ENCODE results near the gene HEXIM2. TPM values are rescaled to one million over a fixed set of nuclear protein-coding genes. Genes with fewer than 3 reads are reported as not detected.

HEXIM2 gene
- total and polyA plus RNA-seq, 2 of the 13 experiments (the other 11 are each of a cell fraction or from before 2014, with no cell fraction given): 27.1 to 32.4 TPM

- H3K9ac ChIP-seq (ENCODE audit: insufficient read depth, low read depth, low read length): peak overlapping the region; percentile 44
- H3K79me2 ChIP-seq (ENCODE audit: insufficient read depth, low read length): peaks cover 4% of the 10 kb centered on the region
- POLR2A ChIA-PET: interaction anchor here (0.8 to 4.7 kb wide), 12 partner anchors 15 to 72 kb away, joined by 3 to 71 read pairs (median 8); partner anchors contain the start of genes HEXIM1, HEXIM2 and NMT1
- 0 out of 2 replicates have a peak, but pooled peaks have one; percentile 60 for TF ChIP-seq DMAP1 (CRISPR knock-in tag; IDR thresholded peaks at IDR 0.05)
- no peak for TF ChIP-seq NCOR1 (IDR thresholded peaks at IDR 0.05; ENCODE audit: borderline replicate concordance, low read length)
- peak; percentile 97 for TF ChIP-seq ZBTB33 (CRISPR knock-in tag; IDR thresholded peaks at IDR 0.05)
- no peak for TF ChIP-seq ZFP36 (IDR thresholded peaks at IDR 0.05; ENCODE audit: borderline replicate concordance, low read depth, low read length, partially characterized antibody)
- TF ChIP-seq ATF1 (CRISPR knock-in tag; IDR thresholded peaks at IDR 0.05): no peak
- 0 out of 4 replicates have a peak, but pooled peaks of 1 of the 2 experiments have one; percentile 28 for TF ChIP-seq NR2F1 (CRISPR knock-in tag; IDR thresholded peaks at IDR 0.05)
- TF ChIP-seq, protein P1, sequence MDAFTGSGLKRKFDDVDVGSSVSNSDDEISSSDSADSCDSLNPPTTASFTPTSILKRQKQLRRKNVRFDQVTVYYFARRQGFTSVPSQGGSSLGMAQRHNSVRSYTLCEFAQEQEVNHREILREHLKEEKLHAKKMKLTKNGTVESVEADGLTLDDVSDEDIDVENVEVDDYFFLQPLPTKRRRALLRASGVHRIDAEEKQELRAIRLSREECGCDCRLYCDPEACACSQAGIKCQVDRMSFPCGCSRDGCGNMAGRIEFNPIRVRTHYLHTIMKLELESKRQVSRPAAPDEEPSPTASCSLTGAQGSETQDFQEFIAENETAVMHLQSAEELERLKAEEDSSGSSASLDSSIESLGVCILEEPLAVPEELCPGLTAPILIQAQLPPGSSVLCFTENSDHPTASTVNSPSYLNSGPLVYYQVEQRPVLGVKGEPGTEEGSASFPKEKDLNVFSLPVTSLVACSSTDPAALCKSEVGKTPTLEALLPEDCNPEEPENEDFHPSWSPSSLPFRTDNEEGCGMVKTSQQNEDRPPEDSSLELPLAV (CRISPR knock-in tag; conservative IDR thresholded peaks at IDR 0.05; ENCODE audit: low read depth): no peak
- TF ChIP-seq ZNF644 (CRISPR knock-in tag; IDR thresholded peaks at IDR 0.05; ENCODE audit: low read depth): peak; percentile 78; the same call in 1 of the 2 replicates
- TF ChIP-seq ZBTB20 (CRISPR knock-in tag; IDR thresholded peaks at IDR 0.05; ENCODE audit: borderline replicate concordance, low read depth): peak; percentile 52; the same call in 1 of the 2 replicates
- TF ChIP-seq GATAD1 (CRISPR knock-in tag; IDR thresholded peaks at IDR 0.05): peak; percentile 26; the same call in 1 of the 2 replicates
- no peak for TF ChIP-seq ZNF574 (CRISPR knock-in tag; IDR thresholded peaks at IDR 0.05)
- TF ChIP-seq ZNF605 (CRISPR knock-in tag; IDR thresholded peaks at IDR 0.05): peak; percentile 66
- no peak for TF ChIP-seq SKI (IDR thresholded peaks at IDR 0.05; ENCODE audit: partially characterized antibody)
- 0 out of 2 replicates have a peak, but pooled peaks have one; percentile 19 for TF ChIP-seq ZNF710 (CRISPR knock-in tag; IDR thresholded peaks at IDR 0.05; ENCODE audit: borderline replicate concordance)
- peak; percentile 66; the same call in 1 of the 2 replicates for TF ChIP-seq KDM4B (CRISPR knock-in tag; IDR thresholded peaks at IDR 0.05)
- TF ChIP-seq ATM (IDR thresholded peaks at IDR 0.05; ENCODE audit: borderline replicate concordance): no peak
Measured at GRCh38 chr17:45129426-45129939, 32.2 kb upstream of the HEXIM2 start.

More at GRCh38 chr17:45129426-45129939, 32.2 kb upstream of the HEXIM2 start:
- WGBS (ENCODE audit: low lambda C conversion rate): 15% methylated on average over 4 of the region's 10 CpGs
- no peaks in the 10 kb centered on the region for H4K20me1 ChIP-seq (ENCODE audit: insufficient read depth, low read length)
- H3K27me3 ChIP-seq (ENCODE audit: control insufficient read depth in 1 of 2, insufficient read depth in 2 of 2, low read length in 2 of 2): no peaks in the 10 kb centered on the region
- no peaks in the 10 kb centered on the region for H3K9me3 ChIP-seq (ENCODE audit: low read length)
- no peaks in the 10 kb centered on the region for H3K36me3 ChIP-seq (replicated peaks in 1 of 2; ENCODE audit: control insufficient read depth in 1 of 2, insufficient read depth in 2 of 2, low read length in 2 of 2)
- no peak overlapping the region for H2AFZ ChIP-seq (ENCODE audit: low read length)
- no TSS peak for BruUV-seq (replicated peaks)
- intact Hi-C loops (cut with micrococcal nuclease; ENCODE audit: unreplicated experiment) (no loop called here), in situ Hi-C loops (cut with HindIII; ENCODE audit: extremely low pct_ligation_motif_present, low pct_unique_long_range_greater_than_20kb) (no loop called here)
- peak overlapping the region; percentile 63 for H3K27ac ChIP-seq (ENCODE audit: extremely low read length, insufficient read depth, low read length)
- peak; percentile 48 for ATAC-seq
- DNase-seq (ENCODE audit: low spot score): peak; percentile 89
- H3K4me1 ChIP-seq (ENCODE audit: insufficient read depth, low read length): peaks cover 70% of the 10 kb centered on the region
- H3K4me3 ChIP-seq (replicated peaks in 1 of 3; ENCODE audit: insufficient read depth in 1 of 3, low read depth in 2 of 3, low read length in 3 of 3): peak overlapping the region in 1 of 3 experiments; percentile 41; a peak in 2 of 6 replicates
- peak overlapping the region; percentile 54 for H3K4me2 ChIP-seq (ENCODE audit: low read depth, low read length)
- CTCF ChIA-PET (ENCODE audit: low intra/inter-chr PET ratio, low total read pairs): no interaction called here
- peak; percentile 84 for FAIRE-seq
